Ovary (tissue), 1 donor: ENCODE data around the gene FMN1.

Source experiments
- EP300 ChIP-seq: sonication (generic); formaldehyde crosslinking; IDR thresholded peaks from one replicate; pipeline ENCODE4 v1.6.1; 2017; ENCODE audit warnings: antibody characterized with exemption
- POLR2A ChIP-seq: fragments of 450-650 bp; IDR thresholded peaks from one replicate; pipeline ENCODE4 v1.6.1; 2017; ENCODE audit warnings: antibody characterized with exemption, mild to moderate bottlenecking, moderate library complexity

GRCh38 chr15:32722136-32722535 lies 472.4 kb downstream of the FMN1 start:
- TF ChIP-seq POLR2A = no peak
- TF ChIP-seq EP300 = no peak
